A673 (cell line): Measurements from ENCODE around the gene ADAM17. TPM values are rescaled to one million over a fixed set of nuclear protein-coding genes. Genes with fewer than 3 reads are reported as not detected.
"Not testable (repeated sequence)": the region's sequence is repeated elsewhere in the genome, so short reads cannot be mapped to it uniquely, and the experiment has no call there.

Experiments
- BruUV-seq: library from RNA; stranded (reverse); fragments of 400-500 nt; replicated peaks from 2 replicates; lab custom pipeline; 2021; lab: Mats Ljungman, UMichigan
- CTCF ChIA-PET: fragments of 300-600 bp; sonication (Branson Sonifier 250); formaldehyde crosslinking; loops from one replicate; lab custom pipeline; 2022; ENCODE audit warnings: antibody characterized with exemption; lab: Charles Lee
- POLR2A ChIA-PET: fragments of 300-600 bp; sonication (Branson Sonifier 250); formaldehyde crosslinking; loops from one replicate; lab custom pipeline; 2022; ENCODE audit warnings: antibody characterized with exemption; ENCODE audit not compliant: low non-redundant PET; lab: Charles Lee
- DNase-seq: peaks from one replicate; pipeline ENCODE4 v3.0.0-alpha.2; 2015; ENCODE audit warnings: low spot score
- H3K27ac ChIP-seq: fragments of 200-600 bp; sonication (generic); 2 replicates; pipeline ENCODE4 v1.5.1; 2016; ENCODE audit warnings: mixed run types, low read depth, mild to moderate bottlenecking, mixed read lengths, antibody characterized with exemption, low read length; ENCODE audit not compliant: poor library complexity, severe bottlenecking
- H3K27me3 ChIP-seq: fragments of 200-600 bp; sonication (generic); replicated peaks from 2 replicates; pipeline ENCODE4 v1.6.1; 2017; ENCODE audit warnings: mixed run types, low read depth, mild to moderate bottlenecking, mixed read lengths, antibody characterized with exemption, low read length; ENCODE audit not compliant: insufficient read depth, poor library complexity
- H3K36me3 ChIP-seq: fragments of 200-600 bp; sonication (generic); 2 replicates; pipeline ENCODE4 v1.6.1; 2016; ENCODE audit warnings: mixed run types, mild to moderate bottlenecking, mixed read lengths, antibody characterized with exemption, low read length; ENCODE audit not compliant: insufficient read depth, poor library complexity, severe bottlenecking
- H3K4me1 ChIP-seq: fragments of 200-600 bp; sonication (generic); 2 replicates; pipeline ENCODE4 v1.6.1; 2017; ENCODE audit warnings: mixed run types, mild to moderate bottlenecking, mixed read lengths, antibody characterized with exemption, low read length; ENCODE audit not compliant: insufficient read depth, poor library complexity, severe bottlenecking
- H3K4me3 ChIP-seq: fragments of 200-600 bp; sonication (generic); 2 replicates; pipeline ENCODE4 v1.5.1; 2016; ENCODE audit warnings: low read depth, mixed run types, mild to moderate bottlenecking, mixed read lengths, low read length; ENCODE audit not compliant: poor library complexity, severe bottlenecking
- H3K9me3 ChIP-seq: fragments of 200-600 bp; sonication (generic); 2 replicates; pipeline ENCODE4 v1.6.1; 2016; ENCODE audit warnings: mixed run types, low read depth, mild to moderate bottlenecking, mixed read lengths, antibody characterized with exemption, low read length; ENCODE audit not compliant: poor library complexity, severe bottlenecking
- CTCF ChIP-seq: fragments of 300-800, 200-600 bp; sonication (generic); conservative IDR thresholded peaks from 2 replicates; pipeline ENCODE4 v1.5.1; 2017; ENCODE audit warnings: low read depth, mild to moderate bottlenecking, antibody characterized with exemption, low read length, moderate library complexity, mixed read lengths
- EZH2 ChIP-seq: fragments of 200-600 bp; sonication (generic); IDR thresholded peaks from 2 replicates; pipeline ENCODE4 v1.6.1; 2017; ENCODE audit warnings: borderline replicate concordance, low read depth, mild to moderate bottlenecking, mixed read lengths, antibody characterized with exemption, low read length; ENCODE audit not compliant: poor library complexity, severe bottlenecking
- intact Hi-C: fragments of 100-400 bp; cut with micrococcal nuclease; formaldehyde crosslinking; loops from one replicate; pipeline ENCODE4 v1.10.0; 2022; ENCODE audit not compliant: unreplicated experiment
- total RNA-seq: library from RNA; stranded (reverse); gene quantifications from 2 replicates; pipeline ENCODE4 v1.2.3, GENCODE V29; 2021

ADAM17 gene
- total RNA-seq, 1 experiment from 2014 or later = 40.1 TPM

GRCh38 chr2:9599430-9599829 is 43.8 kb upstream of the ADAM17 start:
- Histone ChIP-seq H3K27me3 (no peaks in the 10 kb centered on the region), H3K36me3 (peaks cover 38% of the 10 kb centered on the region), H3K27ac (no peak overlapping the region), H3K4me1 (peaks cover 24% of the 10 kb centered on the region), H3K4me3 (no peak overlapping the region), H3K9me3 (peaks cover 24% of the 10 kb centered on the region)
- POLR2A ChIA-PET = no interaction called here
- CTCF ChIA-PET = no interaction called here
- no peak for DNase-seq
- no peak for TF ChIP-seq CTCF
- no peak for TF ChIP-seq EZH2
- intact Hi-C loops = no loop called here
- BruUV-seq = no TSS peak

- CTCF ChIA-PET = no interaction called here
- no peaks in the 10 kb centered on the region for H3K27me3 ChIP-seq
- TF ChIP-seq EZH2 (no peak), CTCF (no peak)
- POLR2A ChIA-PET = interaction anchor here (0.6 kb wide), 1 partner anchor 530 kb away, joined by 3 read pairs; no protein-coding TSS in a partner anchor
- no peak for DNase-seq
- no peak overlapping the region for H3K4me3 ChIP-seq
- no TSS peak for BruUV-seq
- H3K4me1 ChIP-seq = peaks cover 26% of the 10 kb centered on the region
- peaks cover 35% of the 10 kb centered on the region for H3K36me3 ChIP-seq
- intact Hi-C loops = no loop called here
- H3K27ac ChIP-seq = no peak overlapping the region
- peaks cover 24% of the 10 kb centered on the region for H3K9me3 ChIP-seq
Observed at GRCh38 chr2:9596621-9597311, 41.1 kb upstream of the ADAM17 start.

GRCh38 chr2:9595746-9596145 is 40.1 kb upstream of the ADAM17 start:
- Histone ChIP-seq H3K27ac (no peak overlapping the region), H3K4me1 (peaks cover 26% of the 10 kb centered on the region), H3K27me3 (no peaks in the 10 kb centered on the region), H3K36me3 (peaks cover 35% of the 10 kb centered on the region), H3K4me3 (no peak overlapping the region), H3K9me3 (peaks cover 20% of the 10 kb centered on the region)
- no peak for DNase-seq
- no TSS peak for BruUV-seq
- ChIA-PET POLR2A (no interaction called here), CTCF (interaction anchor here (0.6 kb wide), 1 partner anchor 17 kb away, joined by 10 read pairs; no protein-coding TSS in a partner anchor)
- intact Hi-C loops = no loop called here
- TF ChIP-seq CTCF (no peak), EZH2 (no peak)

GRCh38 chr2:9595256-9595655 is 39.6 kb upstream of the ADAM17 start:
- BruUV-seq, POLR2A ChIA-PET, H3K27ac ChIP-seq, H3K4me3 ChIP-seq, DNase-seq, intact Hi-C loops, H3K27me3 ChIP-seq: not testable (repeated sequence)
- Histone ChIP-seq H3K4me1 (peaks cover 28% of the 10 kb centered on the region), H3K9me3 (peaks cover 17% of the 10 kb centered on the region), H3K36me3 (peaks cover 34% of the 10 kb centered on the region)
- CTCF ChIA-PET = interaction anchor here (0.6 kb wide), 1 partner anchor 16 kb away, joined by 10 read pairs; no protein-coding TSS in a partner anchor
